Heart left ventricle (tissue), 16 donors: ENCODE data around the gene DUSP16. TPM values are rescaled to one million over a fixed set of nuclear protein-coding genes. Genes with fewer than 3 reads are reported as not detected.

Experiments
- ATAC-seq, 4 donors: fragments of 200-7000 bp; cut with Tn5 transposase; one replicate each; pipeline ENCODE4 v1.9.1; 2020 to 2022; ENCODE audit warnings: moderate library complexity in 4 of 4, mild to moderate bottlenecking in 3 of 4, moderate number of reproducible peaks in 1 of 4
- DNase-seq, 5 donors: peaks; one replicate each; pipeline ENCODE4 v3.0.0-alpha.2; 2020
- H3K27ac ChIP-seq, 12 donors: fragments of 200-600 bp; sonication (generic) in 4 of 12; one replicate each; pipeline versions ENCODE4 v1.5.0 to v1.8.0; 2016 to 2022; ENCODE audit warnings: mild to moderate bottlenecking in 2 of 12
- H3K27me3 ChIP-seq, 9 donors: fragments of 200-600 bp; sonication (generic) in 2 of 9; one replicate each; pipeline versions ENCODE4 v1.5.1 to v1.8.0; 2016 to 2022; ENCODE audit warnings: mild to moderate bottlenecking in 3 of 9
- H3K36me3 ChIP-seq, 9 donors: fragments of 200-600 bp; sonication (generic) in 2 of 9; one replicate each; pipeline versions ENCODE4 v1.5.0 to v1.8.0; 2018 to 2022; ENCODE audit warnings: mild to moderate bottlenecking in 2 of 9
- H3K4me1 ChIP-seq, 12 donors: fragments of 200-600 bp; sonication (generic) in 4 of 12; one replicate each; pipeline versions ENCODE4 v1.5.0 to v1.8.0; 2016 to 2022; ENCODE audit warnings: mild to moderate bottlenecking in 3 of 12
- H3K4me3 ChIP-seq, 12 donors: fragments of 200-600 bp; sonication (generic) in 4 of 12; one replicate each; pipeline versions ENCODE4 v1.5.0 to v1.8.0; 2017 to 2022; ENCODE audit warnings: mild to moderate bottlenecking in 9 of 12, moderate library complexity in 4 of 12
- H3K9me3 ChIP-seq, 12 donors: fragments of 200-600 bp; sonication (generic) in 4 of 12; one replicate each; pipeline versions ENCODE4 v1.5.0 to v1.8.0; 2016 to 2022; ENCODE audit warnings: mild to moderate bottlenecking in 1 of 12
- POLR2A ChIP-seq, 2 donors: fragments of 450-650 bp; IDR thresholded peaks; one replicate each; pipeline ENCODE4 v1.6.1; 2017; ENCODE audit warnings: antibody characterized with exemption in 2 of 2, mild to moderate bottlenecking in 2 of 2, moderate library complexity in 2 of 2
- WGBS, 4 donors: extraction: QIAGEN DNeasy Blood & Tissue Kit in 2 of 4; methylation state at CpG; one replicate each; pipeline versions ENCODE4 v1.1.5 to v1.1.7; 2013 to 2018; 5-methylcytosine and 5-hydroxymethylcytosine counted together
- intact Hi-C, 10 donors: fragments of 100-400 bp; cut with DNase I; formaldehyde crosslinking; loops; one replicate each; pipeline versions ENCODE4 v1.11.1 to v1.14.2; 2022
- polyA plus RNA-seq, 2 donors: library from polyadenylated mRNA; stranded (reverse); fragments of 200-250 nt; gene quantifications; one replicate each; pipeline ENCODE4 v1.2.3, GENCODE V29; 2013
- total RNA-seq, 9 donors: library from RNA; depleted of rRNA in 2 of 9; stranded (reverse); fragments of >200 nt in 2 of 9; fragmentation: NEBNext Ultra II Directional in 3 of 9; extraction: Animal tissue kit (Norgen Biotek cat#: 25700) in 3 of 9; gene quantifications; one replicate each; pipeline versions ENCODE4 v1.1.0 to v1.2.4, GENCODE V29; 2016 to 2023
- TF ChIP-seq, protein P1 (sequence below), 12 donors: fragments of 200-600 bp; sonication (generic) in 4 of 12; IDR thresholded peaks; one replicate each; pipeline versions ENCODE4 v1.5.0 to v1.8.0; 2018 to 2022; ENCODE audit warnings: antibody characterized with exemption in 12 of 12, mild to moderate bottlenecking in 5 of 12
- donor health status: ischemic (EF 13 %, LVEDD 7.1; RV severe dilation, severe dysfunction).
- donor health status: healthy with polysubstance abuse.
- donor health status: DM: no; HTN: yes; CAD: no.
- donor health status: DM: no; HTN: no; CAD: no.
- donor health status: ischemic (EF 25% LVEDD 6.9; RV normal size, moderate dysfunction).
- donor health status: ischemic (EF 25% LVEDD 5.7; RV mildly dilated, moderate dysfunction).
- donor health status: healthy.
- donor health status: DM: yes; HTN: yes; CAD: no.
- donor health status: ischemic (EF 35%, LVEDD 5.7; RV mildly dilated, moderate dysfunction).
- donor health status: nonischemic (EF 11% LVEDD 7.7; RV severe dilation, severe dysfunction).
- donor health status: DM: yes; HTN: yes; CAD: no.
- donor health status: PGD.
- donor health status: ischemic (EF 29% LVEDD 5.4; RV normal size, mild dysfunction).
- donor health status: nonischemic (EF 23%, LVEDD 6.1; RV moderate dilation, normal function).

The DUSP16 gene
- total and polyA plus RNA-seq, 11 donors: 2.5 to 24.7 (median 15.1) TPM

DNA sequence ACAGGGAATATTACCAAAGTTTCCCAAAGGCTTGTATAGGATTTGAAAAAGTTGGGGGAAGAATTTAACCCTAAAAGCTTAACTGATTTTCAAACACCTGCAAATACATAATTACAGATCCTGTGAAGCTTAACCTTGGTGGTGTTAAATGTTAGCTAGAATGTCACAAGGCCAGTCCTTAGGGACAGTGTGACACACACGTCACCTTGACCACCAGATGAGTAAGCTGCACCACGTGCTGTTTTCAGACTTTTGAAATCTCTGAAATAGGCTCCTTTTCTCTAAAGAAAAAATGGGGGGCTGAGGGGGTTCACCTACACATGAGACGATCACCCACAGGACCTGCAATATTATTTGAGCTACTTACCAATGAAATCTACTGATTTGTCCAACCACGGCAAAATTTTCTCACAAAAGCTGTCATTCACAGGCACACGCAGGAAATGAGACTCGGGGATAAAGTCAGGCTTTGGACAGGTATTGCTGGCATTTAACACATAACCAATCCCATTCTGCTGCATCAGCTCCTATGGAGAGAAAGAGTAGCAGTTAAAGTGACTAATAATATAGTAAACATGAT, 75.9 kb downstream of the DUSP16 start:
- Histone ChIP-seq H3K9me3 (no peaks in the 10 kb centered on the region), H3K36me3 (peaks cover 0 to 65% (median 29%) of the 10 kb centered on the region in 9 donors), H3K27ac (no peak overlapping the region), H3K4me1 (peaks cover 0 to 17% (median 0%) of the 10 kb centered on the region in 12 donors), H3K27me3 (no peaks in the 10 kb centered on the region), H3K4me3 (no peak overlapping the region)
- ATAC-seq: no peak
- no peak for TF ChIP-seq POLR2A (IDR thresholded peaks at IDR 0.05)
- TF ChIP-seq, protein P1, sequence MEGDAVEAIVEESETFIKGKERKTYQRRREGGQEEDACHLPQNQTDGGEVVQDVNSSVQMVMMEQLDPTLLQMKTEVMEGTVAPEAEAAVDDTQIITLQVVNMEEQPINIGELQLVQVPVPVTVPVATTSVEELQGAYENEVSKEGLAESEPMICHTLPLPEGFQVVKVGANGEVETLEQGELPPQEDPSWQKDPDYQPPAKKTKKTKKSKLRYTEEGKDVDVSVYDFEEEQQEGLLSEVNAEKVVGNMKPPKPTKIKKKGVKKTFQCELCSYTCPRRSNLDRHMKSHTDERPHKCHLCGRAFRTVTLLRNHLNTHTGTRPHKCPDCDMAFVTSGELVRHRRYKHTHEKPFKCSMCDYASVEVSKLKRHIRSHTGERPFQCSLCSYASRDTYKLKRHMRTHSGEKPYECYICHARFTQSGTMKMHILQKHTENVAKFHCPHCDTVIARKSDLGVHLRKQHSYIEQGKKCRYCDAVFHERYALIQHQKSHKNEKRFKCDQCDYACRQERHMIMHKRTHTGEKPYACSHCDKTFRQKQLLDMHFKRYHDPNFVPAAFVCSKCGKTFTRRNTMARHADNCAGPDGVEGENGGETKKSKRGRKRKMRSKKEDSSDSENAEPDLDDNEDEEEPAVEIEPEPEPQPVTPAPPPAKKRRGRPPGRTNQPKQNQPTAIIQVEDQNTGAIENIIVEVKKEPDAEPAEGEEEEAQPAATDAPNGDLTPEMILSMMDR (IDR thresholded peaks at IDR 0.05): no peak
- intact Hi-C loops: no loop called here
- no peak for DNase-seq
- 83 to 90% (median 88%) methylated on average over 6 of the region's 6 CpGs for WGBS, 4 donors

GRCh38 chr12:12483438-12483837, 79.2 kb downstream of the DUSP16 start:
- intact Hi-C loops: no loop called here
- H3K9me3 ChIP-seq: no peaks in the 10 kb centered on the region
- DNase-seq (no peak), ATAC-seq (no peak)
- peaks cover 0 to 86% (median 43%) of the 10 kb centered on the region in 9 donors for H3K36me3 ChIP-seq
- WGBS, 4 donors: 79 to 86% (median 82%) methylated on average over 3 of the region's 3 CpGs
- no peak overlapping the region for H3K4me3 ChIP-seq
- H3K27ac ChIP-seq: peak overlapping the region in 1 of 12 donors; percentile 73
- no peak for TF ChIP-seq POLR2A (IDR thresholded peaks at IDR 0.05)
- TF ChIP-seq, protein P1 (IDR thresholded peaks at IDR 0.05): no peak
- no peaks in the 10 kb centered on the region for H3K27me3 ChIP-seq
- peaks cover 0 to 19% (median 0%) of the 10 kb centered on the region in 12 donors for H3K4me1 ChIP-seq

GRCh38 chr12:12482959-12483358, 79.7 kb downstream of the DUSP16 start:
- Histone ChIP-seq H3K36me3 (peaks cover 0 to 88% (median 46%) of the 10 kb centered on the region in 9 donors), H3K27me3 (no peaks in the 10 kb centered on the region), H3K27ac (peak overlapping the region in 1 of 12 donors; percentile 73), H3K4me1 (peaks cover 0 to 19% (median 0%) of the 10 kb centered on the region in 12 donors), H3K9me3 (no peaks in the 10 kb centered on the region), H3K4me3 (peak overlapping the region in 1 of 12 donors; percentile 9)
- DNase-seq: no peak
- no peak for ATAC-seq
- intact Hi-C loops: no loop called here
- no peak for TF ChIP-seq POLR2A (IDR thresholded peaks at IDR 0.05)
- TF ChIP-seq, protein P1 (IDR thresholded peaks at IDR 0.05): no peak
- 81 to 97% (median 96%) methylated on average over 6 of the region's 6 CpGs for WGBS, 4 donors

GRCh38 chr12:12482150-12482761, 80.4 kb downstream of the DUSP16 start:
- Histone ChIP-seq H3K36me3 (peaks cover 0 to 94% (median 53%) of the 10 kb centered on the region in 9 donors), H3K4me1 (peaks cover 0 to 19% (median 0%) of the 10 kb centered on the region in 12 donors), H3K4me3 (peak overlapping the region in 1 of 12 donors; percentile 9), H3K27ac (peak overlapping the region in 1 of 12 donors; percentile 73), H3K9me3 (no peaks in the 10 kb centered on the region), H3K27me3 (no peaks in the 10 kb centered on the region)
- ATAC-seq (no peak), DNase-seq (no peak)
- intact Hi-C loops: no loop called here
- TF ChIP-seq, protein P1 (IDR thresholded peaks at IDR 0.05): no peak
- TF ChIP-seq POLR2A (IDR thresholded peaks at IDR 0.05): no peak
- WGBS, 4 donors: 82 to 91% (median 87%) methylated on average over 6 of the region's 6 CpGs
